ENCODE data around the gene ADAMTS16. TPM values are rescaled to one million over a fixed set of nuclear protein-coding genes. Genes with fewer than 3 reads are reported as not detected.

Gene ADAMTS16
- total and polyA plus RNA-seq, 2 donors (not counting 3 experiments of a cell fraction or from before 2014, with no cell fraction given), result not detected

- Histone ChIP-seq H4K20me1 (replicated peaks; ENCODE audit: control insufficient read depth, extremely low read depth, insufficient read depth, low read length) (no peaks in the 10 kb centered on the region), H3K27ac (ENCODE audit: insufficient read depth, low read depth, low read length) (no peak overlapping the region), H3K9me3 (replicated peaks; ENCODE audit: control insufficient read depth, insufficient read depth, low read length) (no peaks in the 10 kb centered on the region), H3K4me1 (ENCODE audit: control insufficient read depth, extremely low read depth, insufficient read depth, low read length) (no peaks in the 10 kb centered on the region), H3K9ac (replicated peaks; ENCODE audit: extremely low read depth, insufficient read depth, low read length) (no peak overlapping the region), H3K4me3 (replicated peaks in 1 of 3; ENCODE audit: insufficient read depth in 1 of 3, low read depth in 1 of 3, low read length in 3 of 3) (no peak overlapping the region), H3K79me2 (ENCODE audit: control insufficient read depth, insufficient read depth, low read length) (no peaks in the 10 kb centered on the region), H3K36me3 (ENCODE audit: control insufficient read depth in 2 of 2, extremely low read depth in 1 of 2, insufficient read depth in 2 of 2, low read length in 2 of 2) (no peaks in the 10 kb centered on the region), H3K27me3 (ENCODE audit: control insufficient read depth in 2 of 2, insufficient read depth in 2 of 2, low read length in 2 of 2) (peaks cover 5 to 6% of the 10 kb centered on the region in 2 experiments), H3K4me2 (ENCODE audit: insufficient read depth, low read length) (no peak overlapping the region), H3K9me1 (replicated peaks; ENCODE audit: control insufficient read depth, extremely low read depth, insufficient read depth, low read length) (no peaks in the 10 kb centered on the region), H2AFZ (ENCODE audit: low read depth, low read length) (no peak overlapping the region)
- DNase-seq (ENCODE audit: low read depth, low spot score), result no peak
- BruUV-seq (replicated peaks), result no TSS peak
- intact Hi-C loops (cut with micrococcal nuclease) (no loop called here), dilution Hi-C loops (cut with MboI; ENCODE audit: extremely low pct_ligation_motif_present, low sequenced_read_pairs) (no loop called here)
- ChIA-PET CTCF (interaction anchor here (1.4 kb wide), 1 partner anchor 273 kb away, joined by 8 read pairs; no protein-coding TSS in a partner anchor), POLR2A (no interaction called here)
- TF ChIP-seq JUN (IDR thresholded peaks at IDR 0.05; ENCODE audit: borderline replicate concordance, insufficient read depth, insufficient read length, low read depth), result no peak
- TF ChIP-seq FOS (IDR thresholded peaks at IDR 0.05; ENCODE audit: borderline replicate concordance, insufficient read depth, low read length), result no peak
- TF ChIP-seq CTCF (IDR thresholded peaks at IDR 0.05; ENCODE audit: extremely low read depth in 1 of 2, insufficient read depth in 1 of 2, low read depth in 1 of 2, low read length in 2 of 2), result no peak
- no peak for FAIRE-seq
Measured at GRCh38 chr5:5145651-5146529, 5.8 kb downstream of the ADAMTS16 start.

Measured in endothelial cell of umbilical vein (primary cell).